ENCODE measurements around the gene ADNP2. TPM values are rescaled to one million over a fixed set of nuclear protein-coding genes. Genes with fewer than 3 reads are reported as not detected.

ADNP2 gene
- polyA plus RNA-seq, 4 donors: 6.5 to 15.8 (median 7.8) TPM

- FAIRE-seq: no peak
Observed at GRCh38 chr18:80074183-80074582, 34.9 kb upstream of the ADNP2 start.

GRCh38 chr18:80074697-80075096 is 34.4 kb upstream of the ADNP2 start:
- no peaks in the 10 kb centered on the region for H3K36me3 ChIP-seq (ENCODE audit: control insufficient read depth in 3 of 3, insufficient read depth in 2 of 3, low read depth in 1 of 3, low read length in 3 of 3)
- peaks cover 0 to 5% of the 10 kb centered on the region in 2 donors for H3K9me3 ChIP-seq (ENCODE audit: control insufficient read depth in 2 of 2, insufficient read depth in 1 of 2, low read depth in 1 of 2, low read length in 1 of 2)
- FAIRE-seq (no peak), DNase-seq (no peak)
- H3K27ac ChIP-seq (ENCODE audit: low read depth in 1 of 3, low read length in 2 of 3): no peak overlapping the region
- H3K4me3 ChIP-seq (ENCODE audit: low read depth in 1 of 3, low read length in 3 of 3): no peak overlapping the region
- no peaks in the 10 kb centered on the region for H3K4me1 ChIP-seq (ENCODE audit: control insufficient read depth in 3 of 3, insufficient read depth in 2 of 3, low read depth in 1 of 3, low read length in 2 of 3)
- no peaks in the 10 kb centered on the region for H3K27me3 ChIP-seq (ENCODE audit: control insufficient read depth in 3 of 3, insufficient read depth in 3 of 3, low read length in 3 of 3)
- WGBS, 3 donors: 68 to 75% (median 69%) methylated on average over 8 of the region's 8 CpGs

More at GRCh38 chr18:80074183-80074582, 34.9 kb upstream of the ADNP2 start:
- H3K4me1 ChIP-seq (ENCODE audit: control insufficient read depth in 3 of 3, insufficient read depth in 2 of 3, low read depth in 1 of 3, low read length in 2 of 3): no peaks in the 10 kb centered on the region
- peaks cover 0 to 5% of the 10 kb centered on the region in 2 donors for H3K9me3 ChIP-seq (ENCODE audit: control insufficient read depth in 2 of 2, insufficient read depth in 1 of 2, low read depth in 1 of 2, low read length in 1 of 2)
- 95 to 96% (median 95%) methylated on average over 5 of the region's 5 CpGs for WGBS, 3 donors
- H3K4me3 ChIP-seq (ENCODE audit: low read depth in 1 of 3, low read length in 3 of 3): no peak overlapping the region
- DNase-seq: no peak
- no peaks in the 10 kb centered on the region for H3K27me3 ChIP-seq (ENCODE audit: control insufficient read depth in 3 of 3, insufficient read depth in 3 of 3, low read length in 3 of 3)
- no peaks in the 10 kb centered on the region for H3K36me3 ChIP-seq (ENCODE audit: control insufficient read depth in 3 of 3, insufficient read depth in 2 of 3, low read depth in 1 of 3, low read length in 3 of 3)
- no peak overlapping the region for H3K27ac ChIP-seq (ENCODE audit: low read depth in 1 of 3, low read length in 2 of 3)

- no peak overlapping the region for H3K27ac ChIP-seq (ENCODE audit: low read depth in 1 of 3, low read length in 2 of 3)
- no peaks in the 10 kb centered on the region for H3K27me3 ChIP-seq (ENCODE audit: control insufficient read depth in 3 of 3, insufficient read depth in 3 of 3, low read length in 3 of 3)
- H3K9me3 ChIP-seq (ENCODE audit: control insufficient read depth in 2 of 2, insufficient read depth in 1 of 2, low read depth in 1 of 2, low read length in 1 of 2): peaks cover 0 to 5% of the 10 kb centered on the region in 2 donors
- DNase-seq: no peak
- H3K36me3 ChIP-seq (ENCODE audit: control insufficient read depth in 3 of 3, insufficient read depth in 2 of 3, low read depth in 1 of 3, low read length in 3 of 3): no peaks in the 10 kb centered on the region
- 90 to 92% (median 91%) methylated on average over 7 of the region's 7 CpGs for WGBS, 3 donors
- no peak overlapping the region for H3K4me3 ChIP-seq (ENCODE audit: low read depth in 1 of 3, low read length in 3 of 3)
- H3K4me1 ChIP-seq (ENCODE audit: control insufficient read depth in 3 of 3, insufficient read depth in 2 of 3, low read depth in 1 of 3, low read length in 2 of 3): no peaks in the 10 kb centered on the region
- no peak for FAIRE-seq
Observed at GRCh38 chr18:80075940-80076339, 33.1 kb upstream of the ADNP2 start.

GRCh38 chr18:80076379-80076778 is 32.7 kb upstream of the ADNP2 start:
- FAIRE-seq (no peak), DNase-seq (no peak)
- Histone ChIP-seq H3K27me3 (ENCODE audit: control insufficient read depth in 3 of 3, insufficient read depth in 3 of 3, low read length in 3 of 3) (no peaks in the 10 kb centered on the region), H3K4me1 (ENCODE audit: control insufficient read depth in 3 of 3, insufficient read depth in 2 of 3, low read depth in 1 of 3, low read length in 2 of 3) (no peaks in the 10 kb centered on the region), H3K4me3 (ENCODE audit: low read depth in 1 of 3, low read length in 3 of 3) (no peak overlapping the region), H3K27ac (ENCODE audit: low read depth in 1 of 3, low read length in 2 of 3) (no peak overlapping the region), H3K9me3 (ENCODE audit: control insufficient read depth in 2 of 2, insufficient read depth in 1 of 2, low read depth in 1 of 2, low read length in 1 of 2) (peaks cover 0 to 5% of the 10 kb centered on the region in 2 donors), H3K36me3 (ENCODE audit: control insufficient read depth in 3 of 3, insufficient read depth in 2 of 3, low read depth in 1 of 3, low read length in 3 of 3) (no peaks in the 10 kb centered on the region)
- 93% methylated on average over 9 of the region's 9 CpGs for WGBS, 3 donors

GRCh38 chr18:80077873-80078272 is 31.2 kb upstream of the ADNP2 start:
- FAIRE-seq (no peak), DNase-seq (no peak)
- peaks cover 0 to 5% of the 10 kb centered on the region in 2 donors for H3K9me3 ChIP-seq (ENCODE audit: control insufficient read depth in 2 of 2, insufficient read depth in 1 of 2, low read depth in 1 of 2, low read length in 1 of 2)
- H3K4me3 ChIP-seq (ENCODE audit: low read depth in 1 of 3, low read length in 3 of 3): no peak overlapping the region
- WGBS, 3 donors: 89 to 96% (median 94%) methylated on average over 21 of the region's 21 CpGs
- H3K27ac ChIP-seq (ENCODE audit: low read depth in 1 of 3, low read length in 2 of 3): no peak overlapping the region
- H3K36me3 ChIP-seq (ENCODE audit: control insufficient read depth in 3 of 3, insufficient read depth in 2 of 3, low read depth in 1 of 3, low read length in 3 of 3): no peaks in the 10 kb centered on the region
- H3K27me3 ChIP-seq (ENCODE audit: control insufficient read depth in 3 of 3, insufficient read depth in 3 of 3, low read length in 3 of 3): no peaks in the 10 kb centered on the region
- no peaks in the 10 kb centered on the region for H3K4me1 ChIP-seq (ENCODE audit: control insufficient read depth in 3 of 3, insufficient read depth in 2 of 3, low read depth in 1 of 3, low read length in 2 of 3)

GRCh38 chr18:80086281-80086680 is 22.8 kb upstream of the ADNP2 start:
- WGBS, 3 donors: 68 to 83% (median 78%) methylated on average over 4 of the region's 4 CpGs
- Histone ChIP-seq H3K4me1 (ENCODE audit: control insufficient read depth in 3 of 3, insufficient read depth in 2 of 3, low read depth in 1 of 3, low read length in 2 of 3) (no peaks in the 10 kb centered on the region), H3K9me3 (ENCODE audit: control insufficient read depth in 2 of 2, insufficient read depth in 1 of 2, low read depth in 1 of 2, low read length in 1 of 2) (peaks cover 0 to 11% of the 10 kb centered on the region in 2 donors), H3K4me3 (ENCODE audit: low read depth in 1 of 3, low read length in 3 of 3) (no peak overlapping the region), H3K27ac (ENCODE audit: low read depth in 1 of 3, low read length in 2 of 3) (no peak overlapping the region), H3K36me3 (ENCODE audit: control insufficient read depth in 3 of 3, insufficient read depth in 2 of 3, low read depth in 1 of 3, low read length in 3 of 3) (no peaks in the 10 kb centered on the region), H3K27me3 (ENCODE audit: control insufficient read depth in 3 of 3, insufficient read depth in 3 of 3, low read length in 3 of 3) (no peaks in the 10 kb centered on the region)
- DNase-seq (no peak), FAIRE-seq (no peak)

- FAIRE-seq (no peak), DNase-seq (no peak)
- Histone ChIP-seq H3K27ac (ENCODE audit: low read depth in 1 of 3, low read length in 2 of 3) (no peak overlapping the region), H3K4me1 (ENCODE audit: control insufficient read depth in 3 of 3, insufficient read depth in 2 of 3, low read depth in 1 of 3, low read length in 2 of 3) (no peaks in the 10 kb centered on the region), H3K4me3 (ENCODE audit: low read depth in 1 of 3, low read length in 3 of 3) (no peak overlapping the region), H3K36me3 (ENCODE audit: control insufficient read depth in 3 of 3, insufficient read depth in 2 of 3, low read depth in 1 of 3, low read length in 3 of 3) (no peaks in the 10 kb centered on the region), H3K9me3 (ENCODE audit: control insufficient read depth in 2 of 2, insufficient read depth in 1 of 2, low read depth in 1 of 2, low read length in 1 of 2) (peaks cover 0 to 12% of the 10 kb centered on the region in 2 donors), H3K27me3 (ENCODE audit: control insufficient read depth in 3 of 3, insufficient read depth in 3 of 3, low read length in 3 of 3) (no peaks in the 10 kb centered on the region)
- 58 to 78% (median 59%) methylated on average over 2 of the region's 2 CpGs for WGBS, 3 donors
Observed at GRCh38 chr18:80088036-80088435, 21.0 kb upstream of the ADNP2 start.

GRCh38 chr18:80088823-80089222 is 20.2 kb upstream of the ADNP2 start:
- DNase-seq (no peak), FAIRE-seq (no peak)
- Histone ChIP-seq H3K4me1 (ENCODE audit: control insufficient read depth in 3 of 3, insufficient read depth in 2 of 3, low read depth in 1 of 3, low read length in 2 of 3) (no peaks in the 10 kb centered on the region), H3K4me3 (ENCODE audit: low read depth in 1 of 3, low read length in 3 of 3) (no peak overlapping the region), H3K36me3 (ENCODE audit: control insufficient read depth in 3 of 3, insufficient read depth in 2 of 3, low read depth in 1 of 3, low read length in 3 of 3) (no peaks in the 10 kb centered on the region), H3K9me3 (ENCODE audit: control insufficient read depth in 2 of 2, insufficient read depth in 1 of 2, low read depth in 1 of 2, low read length in 1 of 2) (peaks cover 0 to 12% of the 10 kb centered on the region in 2 donors), H3K27ac (ENCODE audit: low read depth in 1 of 3, low read length in 2 of 3) (no peak overlapping the region), H3K27me3 (ENCODE audit: control insufficient read depth in 3 of 3, insufficient read depth in 3 of 3, low read length in 3 of 3) (no peaks in the 10 kb centered on the region)

GRCh38 chr18:80095414-80095813 is 13.6 kb upstream of the ADNP2 start:
- no peak for FAIRE-seq
- Histone ChIP-seq H3K27ac (ENCODE audit: low read depth in 1 of 3, low read length in 2 of 3) (no peak overlapping the region), H3K9me3 (ENCODE audit: control insufficient read depth in 2 of 2, insufficient read depth in 1 of 2, low read depth in 1 of 2, low read length in 1 of 2) (peaks cover 0 to 8% of the 10 kb centered on the region in 2 donors), H3K4me1 (ENCODE audit: control insufficient read depth in 3 of 3, insufficient read depth in 2 of 3, low read depth in 1 of 3, low read length in 2 of 3) (no peaks in the 10 kb centered on the region), H3K27me3 (ENCODE audit: control insufficient read depth in 3 of 3, insufficient read depth in 3 of 3, low read length in 3 of 3) (no peaks in the 10 kb centered on the region), H3K36me3 (ENCODE audit: control insufficient read depth in 3 of 3, insufficient read depth in 2 of 3, low read depth in 1 of 3, low read length in 3 of 3) (no peaks in the 10 kb centered on the region), H3K4me3 (ENCODE audit: low read depth in 1 of 3, low read length in 3 of 3) (no peak overlapping the region)
- WGBS, 3 donors: 78 to 92% (median 81%) methylated on average over 7 of the region's 7 CpGs
- no peak for DNase-seq
